Measurements from ENCODE around the gene CSF2RB.

DNA sequence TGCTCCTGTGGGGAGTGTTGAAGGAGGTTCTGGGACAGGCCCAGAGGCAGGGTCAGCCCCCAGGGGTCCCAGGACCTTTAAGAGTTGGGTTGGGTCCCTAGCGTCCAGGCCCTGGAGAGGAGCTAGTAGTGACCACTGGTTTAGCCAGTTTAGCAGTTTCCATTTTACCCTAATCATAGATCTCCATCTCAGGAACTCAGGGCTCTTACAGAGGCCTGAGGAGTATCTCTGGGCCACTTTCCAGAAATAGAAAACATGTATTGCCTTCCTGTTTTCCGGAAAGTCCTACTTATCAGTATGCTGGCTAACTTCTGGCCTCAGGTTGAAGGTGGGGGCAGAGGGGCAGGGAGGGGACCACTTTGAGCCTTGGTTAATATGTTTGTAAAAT lies 39.1 kb upstream of the CSF2RB start:
- TF ChIP-seq, protein P1, sequence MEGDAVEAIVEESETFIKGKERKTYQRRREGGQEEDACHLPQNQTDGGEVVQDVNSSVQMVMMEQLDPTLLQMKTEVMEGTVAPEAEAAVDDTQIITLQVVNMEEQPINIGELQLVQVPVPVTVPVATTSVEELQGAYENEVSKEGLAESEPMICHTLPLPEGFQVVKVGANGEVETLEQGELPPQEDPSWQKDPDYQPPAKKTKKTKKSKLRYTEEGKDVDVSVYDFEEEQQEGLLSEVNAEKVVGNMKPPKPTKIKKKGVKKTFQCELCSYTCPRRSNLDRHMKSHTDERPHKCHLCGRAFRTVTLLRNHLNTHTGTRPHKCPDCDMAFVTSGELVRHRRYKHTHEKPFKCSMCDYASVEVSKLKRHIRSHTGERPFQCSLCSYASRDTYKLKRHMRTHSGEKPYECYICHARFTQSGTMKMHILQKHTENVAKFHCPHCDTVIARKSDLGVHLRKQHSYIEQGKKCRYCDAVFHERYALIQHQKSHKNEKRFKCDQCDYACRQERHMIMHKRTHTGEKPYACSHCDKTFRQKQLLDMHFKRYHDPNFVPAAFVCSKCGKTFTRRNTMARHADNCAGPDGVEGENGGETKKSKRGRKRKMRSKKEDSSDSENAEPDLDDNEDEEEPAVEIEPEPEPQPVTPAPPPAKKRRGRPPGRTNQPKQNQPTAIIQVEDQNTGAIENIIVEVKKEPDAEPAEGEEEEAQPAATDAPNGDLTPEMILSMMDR (IDR thresholded peaks at IDR 0.05; ENCODE audit: extremely low read depth in 1 of 2, insufficient read depth in 1 of 2, low read depth in 1 of 2, low read length in 2 of 2): no peak
- no peak for TF ChIP-seq POLR2AphosphoS5 (IDR thresholded peaks at IDR 0.05; ENCODE audit: insufficient read depth, low read depth, low read length)
